Stomach (tissue), 9 donors: ENCODE data around the gene MARCHF3. TPM values are rescaled to one million over a fixed set of nuclear protein-coding genes. Genes with fewer than 3 reads are reported as not detected.

Source experiments
- DNase-seq, 2 donors: peaks; one replicate each; pipeline versions ENCODE4 v3.0.0 to v3.0.0-alpha.2; 2013 to 2019
- H3K27ac ChIP-seq, 5 donors: fragments of 200-600 bp in 4 of 5; sonication (generic) in 4 of 5; one replicate each; pipeline ENCODE4 v1.5.1; 2013 to 2019; ENCODE audit warnings: mild to moderate bottlenecking in 1 of 5, moderate library complexity in 1 of 5
- H3K27me3 ChIP-seq, 3 donors: fragments of 200-600 bp; sonication (generic); one replicate each; pipeline ENCODE4 v1.5.1; 2017 to 2019; ENCODE audit warnings: mixed run types in 1 of 3
- H3K36me3 ChIP-seq, 4 donors: fragments of 200-600 bp; sonication (generic); 1 replicate in 3 of 4; 2 replicates in 1 of 4; pipeline ENCODE4 v1.5.1; 2016 to 2019
- H3K4me1 ChIP-seq, 4 donors: fragments of 200-600 bp; sonication (generic); one replicate each; pipeline ENCODE4 v1.5.1; 2016 to 2019
- H3K4me3 ChIP-seq, 4 donors: fragments of 200-600 bp; sonication (generic) in 3 of 4; one replicate each; pipeline ENCODE4 v1.5.1; 2016 to 2019; ENCODE audit warnings: mild to moderate bottlenecking in 1 of 4
- H3K9me3 ChIP-seq, 4 donors: fragments of 200-600 bp; sonication (generic); one replicate each; pipeline ENCODE4 v1.5.1; 2016 to 2019
- CTCF ChIP-seq, 7 experiments: fragments of 450-650 bp in 4 of 7; fragments of 200-600 bp in 3 of 7; sonication (generic) in 3 of 7; IDR thresholded peaks; one replicate each; pipeline ENCODE4 v1.5.1; 2016 to 2019; ENCODE audit warnings: antibody characterized with exemption in 7 of 7, control low read depth in 2 of 7, mild to moderate bottlenecking in 1 of 7
- EP300 ChIP-seq: sonication (generic); formaldehyde crosslinking; IDR thresholded peaks from one replicate; pipeline ENCODE4 v1.6.1; 2017; ENCODE audit warnings: antibody characterized with exemption
- POLR2A ChIP-seq, 4 donors: fragments of 450-650 bp; IDR thresholded peaks; one replicate each; pipeline ENCODE4 v1.6.1; 2016; ENCODE audit warnings: antibody characterized with exemption in 4 of 4, control low read depth in 2 of 4, mild to moderate bottlenecking in 1 of 4, moderate library complexity in 1 of 4
- POLR2AphosphoS5 ChIP-seq, 3 donors: sonication (generic); formaldehyde crosslinking; IDR thresholded peaks; one replicate each; pipeline ENCODE4 v1.6.1; 2016; ENCODE audit warnings: antibody characterized with exemption in 3 of 3
- WGBS, 5 donors: extraction: QIAGEN DNeasy Blood & Tissue Kit in 3 of 5; methylation state at CpG; one replicate each; pipeline versions ENCODE4 v1.1.5 to v1.1.7; 2013 to 2018; 5-methylcytosine and 5-hydroxymethylcytosine counted together
- intact Hi-C: fragments of 100-400 bp; cut with DNase I; formaldehyde crosslinking; loops from one replicate; pipeline ENCODE4 v1.15.1; 2023; ENCODE audit warnings: low total_unique reads
- polyA plus RNA-seq, 3 donors: library from polyadenylated mRNA; stranded (reverse); fragments of 200-250 nt; gene quantifications; one replicate each; pipeline ENCODE4 v1.2.3, GENCODE V29; 2013
- total RNA-seq, 5 donors: library from RNA; depleted of rRNA; stranded (reverse); fragments of >200 nt; gene quantifications; one replicate each; pipeline versions ENCODE4 v1.1.0 to v1.2.3, GENCODE V29; 2014 to 2016
- donor health status: healthy with polysubstance abuse.
- donor health status: Bipolar disorder and iron deficiency.
- donor health status: healthy.

The MARCHF3 gene
- total and polyA plus RNA-seq, 8 donors: 1.1 to 11.9 (median 2.6) TPM; not detected in 1

DNA sequence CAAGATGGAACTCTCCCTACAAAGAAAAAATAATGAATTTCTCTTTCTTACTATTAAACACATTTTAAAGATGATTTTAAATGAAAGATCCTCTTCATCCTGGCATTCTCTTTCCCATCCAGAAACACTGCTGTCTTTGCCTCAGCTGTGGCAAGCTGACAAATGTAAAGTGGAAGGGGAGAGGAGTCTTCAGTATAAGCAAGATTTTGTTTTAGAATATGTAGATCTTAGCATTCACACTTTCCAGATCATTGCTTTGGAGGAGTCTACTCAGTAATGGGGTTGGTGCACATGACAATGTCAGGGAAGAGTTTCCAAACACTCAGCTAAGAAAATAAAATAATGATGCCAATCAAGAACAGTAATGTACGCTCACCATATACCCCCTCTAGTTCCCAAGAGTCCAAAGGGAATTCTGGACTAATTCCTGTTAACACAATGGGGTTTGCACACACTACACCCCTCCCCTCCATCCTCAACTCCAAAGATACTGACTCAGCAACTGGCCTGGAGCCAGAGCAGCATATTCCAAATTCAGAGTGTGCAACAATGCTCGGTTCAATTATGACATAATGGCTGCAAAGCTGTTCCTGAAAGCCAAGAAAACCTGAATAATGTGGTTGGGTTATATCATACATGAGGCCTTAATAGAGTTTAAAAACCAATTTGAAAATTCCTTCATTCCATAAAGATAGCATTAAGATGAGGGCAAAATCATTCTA, 38.3 kb upstream of the MARCHF3 start:
- TF ChIP-seq EP300 (no peak), CTCF (IDR thresholded peaks at IDR 0.05) (no peak), POLR2AphosphoS5 (IDR thresholded peaks at IDR 0.05) (no peak), POLR2A (IDR thresholded peaks at IDR 0.05) (no peak)
- Histone ChIP-seq H3K4me3 (no peak overlapping the region), H3K4me1 (peaks cover 2 to 10% (median 5%) of the 10 kb centered on the region in 4 donors), H3K27me3 (no peaks in the 10 kb centered on the region), H3K36me3 (peaks cover 0 to 6% (median 0%) of the 10 kb centered on the region in 4 donors), H3K27ac (no peak overlapping the region), H3K9me3 (no peaks in the 10 kb centered on the region)
- DNase-seq: peak in 1 of 2 donors; percentile 51
- WGBS, 5 donors: 56 to 82% (median 64%) methylated on average over 2 of the region's 2 CpGs
- intact Hi-C loops: no loop called here

DNA sequence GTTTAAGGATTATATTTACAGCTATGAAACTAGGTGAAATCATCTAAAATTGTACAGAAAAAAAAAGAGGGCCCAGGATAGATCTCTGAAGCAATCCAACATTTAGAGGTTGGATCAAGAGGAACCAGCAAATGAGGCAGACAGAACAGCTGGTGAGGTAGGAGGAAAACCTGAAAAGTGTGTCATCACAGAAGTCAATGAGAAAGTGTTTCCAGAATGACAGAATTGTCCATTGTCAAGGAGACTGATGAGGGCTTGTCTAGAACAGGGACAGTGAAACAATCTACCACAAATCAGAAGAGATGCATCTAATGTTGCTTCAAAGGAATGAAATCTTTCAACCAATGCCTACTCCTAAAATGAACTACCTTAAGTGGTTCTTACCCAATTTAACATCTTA, 36.4 kb upstream of the MARCHF3 start:
- Histone ChIP-seq H3K36me3 (peaks cover 0 to 6% (median 0%) of the 10 kb centered on the region in 4 donors), H3K9me3 (no peaks in the 10 kb centered on the region), H3K4me3 (no peak overlapping the region), H3K27me3 (no peaks in the 10 kb centered on the region), H3K4me1 (peaks cover 0 to 8% (median 0%) of the 10 kb centered on the region in 4 donors), H3K27ac (no peak overlapping the region)
- intact Hi-C loops: no loop called here
- DNase-seq: no peak
- TF ChIP-seq POLR2A (IDR thresholded peaks at IDR 0.05) (no peak), POLR2AphosphoS5 (IDR thresholded peaks at IDR 0.05) (no peak), EP300 (no peak), CTCF (IDR thresholded peaks at IDR 0.05) (no peak)

- no peaks in the 10 kb centered on the region for H3K4me1 ChIP-seq
- H3K27me3 ChIP-seq: no peaks in the 10 kb centered on the region
- TF ChIP-seq CTCF (IDR thresholded peaks at IDR 0.05): no peak
- no peak for TF ChIP-seq POLR2A (IDR thresholded peaks at IDR 0.05)
- no peak for TF ChIP-seq EP300
- no peak for TF ChIP-seq POLR2AphosphoS5 (IDR thresholded peaks at IDR 0.05)
- intact Hi-C loops: no loop called here
- H3K27ac ChIP-seq: no peak overlapping the region
- peaks cover 0 to 6% (median 0%) of the 10 kb centered on the region in 4 donors for H3K36me3 ChIP-seq
- H3K4me3 ChIP-seq: no peak overlapping the region
- 88 to 95% (median 93%) methylated on average over 4 of the region's 4 CpGs for WGBS, 5 donors
- DNase-seq: no peak
- no peaks in the 10 kb centered on the region for H3K9me3 ChIP-seq
Observed at GRCh38 chr5:127064253-127064840, 34.0 kb upstream of the MARCHF3 start.

GRCh38 chr5:127063257-127063913, 33.0 kb upstream of the MARCHF3 start:
- intact Hi-C loops: no loop called here
- no peaks in the 10 kb centered on the region for H3K9me3 ChIP-seq

More at GRCh38 chr5:127063257-127063913, 33.0 kb upstream of the MARCHF3 start:
- no peak overlapping the region for H3K27ac ChIP-seq
- DNase-seq: no peak
- 68 to 74% (median 69%) methylated on average over 2 of the region's 2 CpGs for WGBS, 5 donors
- no peaks in the 10 kb centered on the region for H3K27me3 ChIP-seq
- TF ChIP-seq POLR2A (IDR thresholded peaks at IDR 0.05) (no peak), POLR2AphosphoS5 (IDR thresholded peaks at IDR 0.05) (no peak), CTCF (IDR thresholded peaks at IDR 0.05) (no peak)
- H3K4me1 ChIP-seq: no peaks in the 10 kb centered on the region
- H3K36me3 ChIP-seq: peaks cover 0 to 11% (median under 1%) of the 10 kb centered on the region in 4 donors
- H3K4me3 ChIP-seq: no peak overlapping the region
